Measurements from ENCODE around the gene CAMK2A.

CAMK2A gene

GRCh38 chr5:150289551-150290390, at the start of gene CAMK2A:
Gene CAMK2A (minus strand): TSS chr5:150289773. CDS start chr5:150289625, 148 bp downstream.
- DNase-seq = no peak

GRCh38 chr5:150339165-150339564, 49.6 kb upstream of the CAMK2A start:
- no peak for DNase-seq

- DNase-seq = no peak
These were observed 49.0 kb upstream of the CAMK2A start for GRCh38 chr5:150338546-150338945.

DNA sequence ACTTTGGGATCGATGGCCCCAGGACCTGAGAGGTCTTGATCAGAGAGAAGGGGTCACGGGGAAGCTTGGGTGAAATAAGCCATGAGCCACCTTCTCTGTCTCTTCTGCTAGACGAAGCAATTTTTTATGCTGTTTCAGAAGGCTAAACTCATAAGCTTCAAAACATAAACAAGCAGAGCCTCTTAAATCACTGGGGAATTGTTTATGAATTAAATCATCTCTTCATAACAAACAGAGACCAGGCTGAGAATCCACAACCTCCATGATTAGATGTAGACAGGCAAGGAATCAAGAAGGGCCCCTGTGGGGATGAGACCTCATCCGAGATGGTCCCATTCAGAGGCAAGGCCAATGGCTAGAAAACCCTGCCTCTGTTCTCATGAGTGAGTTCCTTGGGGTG, 46.2 kb upstream of the CAMK2A start:
- no peak for DNase-seq

- DNase-seq = no peak
These were observed 43.8 kb upstream of the CAMK2A start for GRCh38 chr5:150333400-150333799.

GRCh38 chr5:150329881-150330876, 40.6 kb upstream of the CAMK2A start:
- no peak for DNase-seq

DNA sequence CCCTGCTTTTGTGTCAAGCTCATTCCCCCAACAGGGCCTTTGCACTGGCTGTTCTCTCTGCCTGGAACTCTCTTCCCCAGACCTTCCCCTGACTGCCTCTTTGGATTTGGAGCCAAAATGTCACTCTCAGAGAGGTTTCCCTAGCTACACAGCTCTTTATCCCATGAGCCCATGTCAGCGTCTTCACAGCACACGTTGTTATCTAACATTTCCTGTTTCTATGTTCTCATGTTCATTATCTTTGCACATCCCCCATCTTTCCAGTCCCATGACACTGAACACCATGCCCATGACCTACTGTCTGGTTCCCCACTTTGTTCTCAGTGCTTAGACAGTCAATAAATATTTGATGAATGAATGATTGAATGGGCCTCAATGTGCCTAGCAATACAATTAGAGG, 39.5 kb upstream of the CAMK2A start:
- no peak for DNase-seq

DNA sequence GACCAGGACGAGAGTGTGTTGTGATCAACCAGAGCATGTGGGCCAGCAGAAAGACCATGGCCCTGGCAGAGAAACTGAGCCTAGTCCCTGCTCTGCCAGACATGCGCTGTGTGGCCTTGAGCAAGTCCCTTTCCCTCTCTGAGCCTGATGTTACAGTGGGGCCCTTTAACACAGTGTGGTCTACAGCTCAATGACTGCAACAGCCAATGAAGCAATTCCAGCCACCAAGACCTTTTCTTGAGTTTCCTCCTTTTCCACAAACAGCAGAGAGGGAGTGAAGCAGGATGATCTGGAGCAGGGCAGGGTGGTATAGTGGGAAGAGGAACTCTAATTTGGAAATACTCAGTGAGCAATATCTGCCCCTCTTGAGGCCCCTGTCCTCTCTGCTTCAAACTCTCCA, 38.9 kb upstream of the CAMK2A start:
- DNase-seq = no peak

DNA sequence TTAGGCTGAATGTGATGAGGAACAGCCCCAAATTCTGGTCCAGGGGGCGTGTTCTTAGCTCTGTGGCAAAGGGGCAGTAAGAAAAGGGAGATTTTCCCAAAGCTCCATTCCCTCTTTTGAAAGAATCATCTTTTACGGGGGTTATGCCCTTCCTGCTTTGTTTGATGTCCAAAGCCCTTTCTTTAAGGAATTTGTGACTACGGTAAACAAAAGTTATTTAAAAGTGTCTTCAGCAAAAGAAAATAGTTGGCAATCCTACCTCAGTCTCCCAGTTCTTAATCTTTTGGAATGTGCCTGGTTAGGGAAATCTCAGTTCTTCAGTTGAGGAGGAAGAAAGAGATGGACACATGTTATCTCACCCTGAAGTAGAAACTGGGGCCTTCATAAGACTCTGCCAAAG, 37.6 kb upstream of the CAMK2A start:
- DNase-seq = no peak

GRCh38 chr5:150326707-150327106, 37.1 kb upstream of the CAMK2A start:
- DNase-seq = no peak

DNA sequence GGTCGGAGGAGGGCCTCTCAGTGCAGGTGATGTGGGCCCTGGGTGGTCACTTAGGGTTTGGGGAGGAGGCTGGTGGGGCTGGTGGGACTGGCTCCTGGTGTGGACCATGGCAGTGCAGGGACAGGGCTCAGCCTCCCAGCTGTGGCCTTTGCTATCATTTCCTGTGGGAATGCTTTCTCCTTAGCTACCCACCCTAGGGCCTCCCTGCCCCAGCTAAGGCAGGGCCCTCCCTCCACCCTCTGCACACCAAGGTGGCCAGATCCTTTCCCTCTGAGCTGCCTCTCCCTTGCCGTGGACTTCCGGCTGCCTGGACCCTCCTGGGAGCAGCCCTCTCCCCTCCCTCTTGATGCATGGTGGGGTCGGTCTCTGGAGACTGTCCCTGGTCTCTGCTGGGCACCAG, 35.9 kb upstream of the CAMK2A start:
- no peak for DNase-seq

DNA sequence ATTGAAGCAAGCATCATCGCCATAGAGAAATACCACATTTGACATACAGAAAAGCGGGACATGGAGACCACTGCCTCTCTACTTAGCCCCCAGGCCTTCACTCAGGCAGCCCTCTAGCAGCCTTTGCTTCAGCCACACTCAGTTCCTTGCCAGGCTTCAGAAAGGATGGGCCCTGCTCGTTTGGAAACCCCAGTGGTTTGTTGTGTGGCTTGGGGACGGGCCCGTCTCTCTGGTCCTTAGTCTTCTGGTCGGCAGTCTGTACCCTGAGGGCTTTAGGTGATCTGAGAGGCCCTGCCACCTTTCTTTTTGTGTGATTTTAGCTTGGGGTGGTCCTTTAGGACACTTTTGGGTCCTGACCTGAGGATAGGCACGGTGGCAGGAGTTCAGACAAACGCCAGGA, 34.2 kb upstream of the CAMK2A start:
- DNase-seq = no peak

DNA sequence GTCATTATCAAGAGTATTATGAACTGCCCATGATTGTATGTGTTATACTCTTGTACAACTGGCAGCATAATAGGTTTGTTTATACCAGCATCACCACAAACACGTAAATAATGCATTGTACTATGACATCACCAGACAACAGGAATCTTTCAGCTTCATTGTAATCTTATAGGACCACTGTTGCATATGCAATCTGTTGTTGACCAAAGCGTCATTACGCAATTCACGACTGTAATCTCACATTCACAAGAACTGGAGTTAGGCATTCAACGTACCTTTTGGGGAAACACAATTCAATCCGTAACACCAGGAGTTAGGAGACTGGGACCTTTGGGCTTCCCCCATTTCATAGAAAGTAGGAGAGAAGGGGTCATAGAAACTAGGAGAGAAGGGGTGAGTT, 33.5 kb upstream of the CAMK2A start:
- DNase-seq = no peak

DNA sequence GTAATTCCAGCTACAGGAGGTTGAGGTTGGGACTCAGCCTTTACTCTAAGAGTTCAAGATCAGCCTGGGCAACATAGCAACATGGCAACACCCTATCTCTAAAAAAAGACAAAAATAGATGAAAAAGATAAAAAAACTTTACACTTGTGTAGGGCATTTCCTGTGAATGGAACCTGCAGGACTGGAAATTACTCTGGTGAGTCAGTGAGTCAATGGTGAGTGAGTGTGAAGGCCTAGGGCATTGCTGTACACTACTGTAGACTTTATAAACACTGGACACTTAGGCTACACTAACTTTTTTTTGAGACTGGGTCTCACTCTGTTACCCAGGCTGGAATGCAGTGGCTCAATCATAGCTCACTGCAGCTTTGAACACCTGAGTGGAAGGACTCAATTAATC, 32.6 kb upstream of the CAMK2A start:
- no peak for DNase-seq

GRCh38 chr5:150321784-150322183, 32.2 kb upstream of the CAMK2A start:
- DNase-seq = no peak

DNA sequence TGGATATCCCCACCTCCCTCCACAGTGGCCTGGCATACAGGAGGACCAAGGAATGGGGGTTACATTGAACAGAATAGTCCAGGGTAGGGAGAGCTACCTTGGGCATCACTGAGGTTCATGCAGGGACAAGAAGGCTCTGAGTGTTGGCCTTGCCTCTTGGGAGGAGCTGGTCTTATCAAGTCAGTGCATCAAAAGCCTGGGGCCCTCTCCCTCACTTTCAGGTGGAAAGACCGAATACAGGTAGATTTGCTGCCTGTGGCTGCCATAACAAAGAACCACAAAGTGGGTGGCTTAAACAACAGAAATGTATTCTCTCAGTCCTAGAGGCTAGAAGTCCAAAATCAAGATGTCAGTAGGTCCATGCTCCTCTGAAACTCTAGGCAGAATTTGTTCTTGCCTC, 31.6 kb upstream of the CAMK2A start:
- no peak for DNase-seq

DNA sequence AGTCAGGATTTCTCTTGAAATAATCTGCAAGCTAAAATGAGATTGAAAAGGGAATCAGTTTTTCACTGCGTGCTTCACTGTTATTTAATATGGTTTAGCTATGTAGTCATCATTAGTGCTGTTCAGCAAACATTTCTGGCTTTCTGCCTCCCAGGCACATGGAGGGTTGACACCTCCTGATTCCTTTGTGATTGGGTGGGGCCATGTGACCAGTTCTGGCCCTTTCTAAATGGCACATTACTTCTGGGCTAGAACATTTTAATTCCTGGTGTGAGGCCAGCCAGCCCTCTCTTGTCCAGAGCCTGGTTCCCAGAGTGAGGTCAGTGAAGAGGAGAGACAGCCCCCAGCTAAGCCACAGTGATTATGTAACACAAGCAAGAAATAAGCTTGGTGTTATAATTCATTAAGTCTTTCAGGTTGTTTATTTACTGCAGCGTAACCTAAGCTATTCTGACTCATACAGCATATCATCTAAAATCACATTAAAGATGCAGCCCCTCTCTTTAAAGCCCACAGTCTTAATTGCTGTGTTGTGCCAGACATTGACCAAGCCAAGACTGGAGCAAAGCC, 30.6 kb upstream of the CAMK2A start:
- no peak for DNase-seq

- DNase-seq = no peak
These were observed 29.9 kb upstream of the CAMK2A start for GRCh38 chr5:150319484-150319790.

GRCh38 chr5:150318613-150319483, 29.3 kb upstream of the CAMK2A start:
- no peak for DNase-seq

DNA sequence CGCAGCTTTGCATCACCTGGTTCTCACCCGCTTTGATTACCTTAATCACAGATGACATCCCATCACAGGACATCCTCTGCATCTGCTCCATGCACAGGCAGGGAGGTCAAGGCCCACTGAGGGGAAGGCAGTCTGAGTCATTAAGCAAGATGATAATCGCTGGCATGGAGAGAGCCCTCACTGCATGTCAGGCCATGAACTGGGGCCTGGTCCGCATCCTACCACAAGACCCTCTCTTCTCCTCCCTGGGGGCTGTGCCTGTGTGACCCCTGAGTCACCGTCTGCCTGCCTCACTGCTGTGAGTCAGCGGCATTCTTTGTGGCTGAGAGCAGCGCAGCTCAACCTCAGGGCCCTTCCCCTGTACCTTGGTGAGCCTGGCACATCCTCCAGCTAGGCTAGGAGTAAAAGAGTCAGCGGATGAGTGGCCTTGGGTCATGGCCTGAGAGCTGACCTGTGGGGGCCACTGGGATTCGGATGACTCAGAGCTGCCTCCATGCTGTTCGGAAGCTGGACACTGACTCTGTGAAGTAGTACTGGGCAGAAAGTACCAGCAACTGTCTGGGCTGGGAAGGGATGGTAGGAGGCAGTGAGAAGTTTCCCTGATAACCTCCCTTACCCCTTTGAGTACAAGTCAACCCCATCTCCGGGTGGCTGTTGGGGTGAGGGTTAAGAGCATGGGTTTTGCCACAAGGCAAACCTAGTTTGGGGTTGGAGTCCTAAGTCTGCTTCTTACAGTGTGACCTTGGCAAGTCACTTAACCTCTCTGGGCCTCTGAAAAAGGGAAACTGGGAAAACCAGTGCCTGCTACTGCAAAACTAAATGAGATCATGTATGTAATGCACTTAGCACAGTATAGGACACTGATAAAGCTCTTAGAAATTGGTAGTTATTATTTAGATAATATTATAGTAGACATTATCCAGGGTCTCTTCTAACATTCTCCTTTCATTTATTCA, 27.8 kb upstream of the CAMK2A start:
- no peak for DNase-seq

GRCh38 chr5:150316320-150316719, 26.7 kb upstream of the CAMK2A start:
- DNase-seq = no peak
